ENCODE results near the gene APBA3. TPM values are rescaled to one million over a fixed set of nuclear protein-coding genes. Genes with fewer than 3 reads are reported as not detected.
A peak's percentile ranks its signal among the peaks of the same experiment; 100 is the strongest.

APBA3 gene
- total RNA-seq, result 10 to 100 TPM; 20.0 to 35.6 TPM

DNA sequence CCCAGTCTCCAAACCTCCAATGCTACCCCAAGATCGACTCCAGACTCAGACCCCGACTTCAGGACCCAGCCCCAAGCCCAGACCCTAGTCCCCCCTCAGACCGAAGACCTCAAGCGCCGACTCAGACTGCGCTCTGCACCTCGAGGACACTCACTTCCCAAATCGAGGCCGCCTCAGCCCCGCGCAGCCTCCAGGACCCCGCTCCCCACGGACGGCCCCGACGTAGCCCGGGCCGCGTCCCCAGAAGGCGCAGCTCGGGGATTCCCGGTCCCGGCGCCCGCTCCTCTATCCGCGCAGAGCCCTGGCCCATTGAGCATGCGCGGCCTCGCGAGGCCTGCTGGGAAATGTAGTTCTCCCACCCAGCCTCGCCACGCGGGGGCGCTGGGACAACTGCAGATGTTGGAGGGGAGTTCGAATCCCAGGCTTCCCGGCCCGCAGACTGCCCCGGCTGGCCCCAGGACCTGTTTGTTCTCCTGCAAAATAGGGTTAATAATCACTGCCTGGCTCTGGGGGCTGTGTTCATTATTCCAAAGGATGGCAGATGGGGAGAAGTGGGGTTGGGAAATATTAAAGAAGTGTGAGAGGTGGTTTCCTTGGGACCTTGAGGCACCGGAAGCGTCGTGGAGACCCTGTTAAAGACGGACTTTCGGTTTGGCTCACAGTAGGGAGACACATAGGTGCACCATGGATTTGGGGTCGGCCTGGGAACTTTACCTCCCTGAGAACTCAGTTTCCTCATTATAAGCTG is at the start of gene APBA3:
APBA3 (minus strand) TSS at position 311 of the 748 bp plus-strand sequence. CDS start 1,428 bp downstream, outside the sequence.
- Histone ChIP-seq H3K4me3 (peak within 1 kb of the TSS; percentile 96 to 98), H3K36me3 (replicated peaks in 1 of 2; ENCODE audit: insufficient read depth in 1 of 2, low read depth in 2 of 2) (peaks cover 0 to 6% of the 10 kb centered on the region in 2 donors), H3K4me1 (peaks cover 39% of the 10 kb centered on the region), H3K27ac (peak within 1 kb of the TSS; percentile 94 to 100 (median 98)), H3K27me3 (no peaks in the 10 kb centered on the region), H3K9me3 (no peaks in the 10 kb centered on the region)
- intact Hi-C loops (cut with DNase I), result no loop called here
- peak; percentile 92 to 95 (median 94) for DNase-seq
- ATAC-seq, result peak; percentile 48
- TF ChIP-seq POLR2A (IDR thresholded peaks at IDR 0.05), result peak in 2 of 3 donors; percentile 74 to 79
- TF ChIP-seq CTCF (IDR thresholded peaks at IDR 0.05), result peak; percentile 49 to 78 (median 69)
- WGBS, 2 donors, result 4 to 12% methylated on average over 9 to 39 of the region's 45 CpGs

DNA sequence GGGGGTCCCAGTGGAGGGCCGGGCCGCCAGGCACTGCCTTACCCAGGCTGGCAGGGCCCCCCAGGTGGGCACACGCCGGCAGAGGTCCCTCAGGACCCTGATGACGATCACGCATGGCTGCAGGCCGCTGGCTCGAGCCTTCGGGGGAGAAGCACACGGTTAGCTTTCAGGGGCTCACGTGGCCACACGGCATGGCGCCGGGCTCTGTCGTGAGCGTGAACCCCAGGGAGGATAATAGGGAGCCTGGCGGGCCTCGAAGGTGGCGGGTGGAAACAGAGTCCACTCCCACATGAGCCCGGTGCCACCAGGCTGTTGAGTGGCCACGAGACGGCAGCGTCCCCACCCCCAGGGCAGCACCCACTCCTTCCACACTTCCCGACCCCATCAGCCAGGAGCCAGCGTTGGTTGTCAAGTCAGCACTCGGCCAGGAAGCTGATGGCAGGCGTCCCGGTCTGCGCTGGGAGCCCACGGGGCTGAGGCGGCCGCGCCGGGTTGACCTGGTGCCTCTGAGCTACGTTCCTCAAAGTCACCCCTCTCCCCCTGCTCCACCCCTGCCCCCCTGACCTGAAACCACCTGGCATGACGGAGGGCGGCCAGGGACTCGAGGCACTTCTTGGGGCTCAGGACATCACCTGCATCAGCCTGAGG is 49.3 kb upstream of the APBA3 start:
- H3K4me1 ChIP-seq, result no peaks in the 10 kb centered on the region
- TF ChIP-seq POLR2A (IDR thresholded peaks at IDR 0.05) (no peak), CTCF (IDR thresholded peaks at IDR 0.05) (no peak)
- no peak overlapping the region for H3K4me3 ChIP-seq
- no peaks in the 10 kb centered on the region for H3K36me3 ChIP-seq (replicated peaks in 1 of 2; ENCODE audit: insufficient read depth in 1 of 2, low read depth in 2 of 2)
- H3K27ac ChIP-seq, result no peak overlapping the region
- intact Hi-C loops (cut with DNase I), result no loop called here
- ATAC-seq (no peak), DNase-seq (no peak)
- no peaks in the 10 kb centered on the region for H3K9me3 ChIP-seq
- no peaks in the 10 kb centered on the region for H3K27me3 ChIP-seq
- 71 to 75% methylated on average over 17 to 27 of the region's 38 CpGs for WGBS, 2 donors

GRCh38 chr19:3809881-3810707 is 48.6 kb upstream of the APBA3 start:
- 65 to 66% methylated on average over 16 to 26 of the region's 26 CpGs for WGBS, 2 donors
- TF ChIP-seq POLR2A (IDR thresholded peaks at IDR 0.05), result no peak
- TF ChIP-seq CTCF (IDR thresholded peaks at IDR 0.05), result no peak
- ATAC-seq (no peak), DNase-seq (no peak)
- Histone ChIP-seq H3K9me3 (no peaks in the 10 kb centered on the region), H3K36me3 (replicated peaks in 1 of 2; ENCODE audit: insufficient read depth in 1 of 2, low read depth in 2 of 2) (no peaks in the 10 kb centered on the region), H3K4me1 (no peaks in the 10 kb centered on the region), H3K4me3 (no peak overlapping the region), H3K27me3 (no peaks in the 10 kb centered on the region), H3K27ac (no peak overlapping the region)
- intact Hi-C loops (cut with DNase I), result no loop called here

- no peak overlapping the region for H3K27ac ChIP-seq
- no peak overlapping the region for H3K4me3 ChIP-seq
- no peaks in the 10 kb centered on the region for H3K4me1 ChIP-seq
- peaks cover 0 to under 1% of the 10 kb centered on the region in 2 donors for H3K27me3 ChIP-seq
- no peak for TF ChIP-seq POLR2A (IDR thresholded peaks at IDR 0.05)
- TF ChIP-seq CTCF (IDR thresholded peaks at IDR 0.05), result no peak
- H3K36me3 ChIP-seq (replicated peaks in 1 of 2; ENCODE audit: insufficient read depth in 1 of 2, low read depth in 2 of 2), result no peaks in the 10 kb centered on the region
- intact Hi-C loops (cut with DNase I), result no loop called here
- 75 to 83% methylated on average over 11 to 31 of the region's 33 CpGs for WGBS, 2 donors
- peak in 1 of 4 donors; percentile 14 for DNase-seq
- no peaks in the 10 kb centered on the region for H3K9me3 ChIP-seq
- ATAC-seq, result no peak
These were observed 47.1 kb upstream of the APBA3 start for GRCh38 chr19:3808420-3809143.
